Endothelial cell of umbilical vein (primary cell): ENCODE results near the gene RND3. TPM values are rescaled to one million over a fixed set of nuclear protein-coding genes. Genes with fewer than 3 reads are reported as not detected.

Experiments
- BruUV-seq: library from RNA; stranded (reverse); fragments of 400-500 nt; replicated peaks from 2 replicates; lab custom pipeline; 2021; lab: Mats Ljungman, UMichigan
- CTCF ChIA-PET: fragments of 300-600, 350-600 bp; sonication (Branson Sonifier 250); formaldehyde crosslinking; loops from one replicate; lab custom pipeline; 2021; ENCODE audit warnings: antibody characterized with exemption, inconsistent platforms; lab: Charles Lee
- POLR2A ChIA-PET: fragments of 300-600, 350-600 bp; sonication (Branson Sonifier 250); formaldehyde crosslinking; loops from one replicate; lab custom pipeline; 2021; ENCODE audit warnings: antibody characterized with exemption, inconsistent platforms; lab: Charles Lee
- DNase-seq: peaks from one replicate; pipeline ENCODE4 v3.0.0-alpha.2; 2011; ENCODE audit warnings: low read depth, low spot score
- FAIRE-seq: peaks from 2 replicates; lab custom pipeline; 2011; peaks lifted over from hg19 to GRCh38; lab: Jason Lieb, UNC
- H2AFZ ChIP-seq: 2 replicates; pipeline ENCODE4 v1.6.0; 2012; ENCODE audit warnings: low read depth, low read length, control low read depth, inconsistent platforms
- H3K27ac ChIP-seq: 2 replicates; pipeline ENCODE4 v1.5.1; 2011; ENCODE audit warnings: low read depth, mild to moderate bottlenecking, control low read depth, low read length, moderate library complexity; ENCODE audit not compliant: insufficient read depth
- H3K27me3 ChIP-seq, 2 experiments: 2 replicates each; pipeline versions ENCODE4 v1.6.0 to v1.6.1; 2011; ENCODE audit warnings: low read length in 2 of 2, mixed read lengths in 1 of 2; ENCODE audit not compliant: control insufficient read depth in 2 of 2, insufficient read depth in 2 of 2
- H3K36me3 ChIP-seq, 2 experiments: 2 replicates in 1 of 2; 3 replicates in 1 of 2; pipeline ENCODE4 v1.5.1; 2011; ENCODE audit warnings: low read length in 2 of 2, mild to moderate bottlenecking in 1 of 2, moderate library complexity in 1 of 2; ENCODE audit not compliant: control insufficient read depth in 2 of 2, insufficient read depth in 2 of 2; ENCODE audit errors: extremely low read depth in 1 of 2
- H3K4me1 ChIP-seq: 3 replicates; pipeline ENCODE4 v1.5.1; 2011; ENCODE audit warnings: mild to moderate bottlenecking, low read length; ENCODE audit not compliant: control insufficient read depth, insufficient read depth; ENCODE audit errors: extremely low read depth
- H3K4me2 ChIP-seq: 2 replicates; pipeline ENCODE4 v1.6.1; 2011; ENCODE audit warnings: low read length, control low read depth, mixed read lengths; ENCODE audit not compliant: insufficient read depth
- H3K4me3 ChIP-seq, 3 experiments: fragments of 200-600 bp in 1 of 3; sonication (generic), shearing (Covaris generic) in 1 of 3; replicated peaks in 1 of 3; 2 replicates each; pipeline ENCODE4 v1.5.1; 2011 to 2016; ENCODE audit warnings: control low read depth in 3 of 3, low read length in 3 of 3, mild to moderate bottlenecking in 2 of 3, inconsistent platforms in 1 of 3, low read depth in 1 of 3, moderate library complexity in 1 of 3; ENCODE audit not compliant: insufficient read depth in 1 of 3
- H3K79me2 ChIP-seq: 2 replicates; pipeline ENCODE4 v1.6.0; 2012; ENCODE audit warnings: low read length, inconsistent platforms; ENCODE audit not compliant: control insufficient read depth, insufficient read depth
- H3K9ac ChIP-seq: replicated peaks from 2 replicates; pipeline ENCODE3; 2011; ENCODE audit warnings: low read length, control low read depth; ENCODE audit not compliant: insufficient read depth; ENCODE audit errors: extremely low read depth
- H3K9me1 ChIP-seq: replicated peaks from 3 replicates; pipeline ENCODE4 v1.6.0; 2011; ENCODE audit warnings: mild to moderate bottlenecking, low read length; ENCODE audit not compliant: control insufficient read depth, insufficient read depth; ENCODE audit errors: extremely low read depth
- H3K9me3 ChIP-seq: replicated peaks from 2 replicates; pipeline ENCODE4 v1.5.1; 2012; ENCODE audit warnings: low read length, inconsistent platforms; ENCODE audit not compliant: control insufficient read depth, insufficient read depth
- H4K20me1 ChIP-seq: replicated peaks from 2 replicates; pipeline ENCODE3; 2011; ENCODE audit warnings: mild to moderate bottlenecking, low read length; ENCODE audit not compliant: control insufficient read depth, insufficient read depth; ENCODE audit errors: extremely low read depth
- EZH2 ChIP-seq: IDR thresholded peaks from 2 replicates; pipeline ENCODE4 v1.6.1; 2012; ENCODE audit warnings: borderline replicate concordance, low read depth, mild to moderate bottlenecking, moderate library complexity, low read length, inconsistent platforms; ENCODE audit not compliant: severe bottlenecking
- GATA2 ChIP-seq: IDR thresholded peaks from 2 replicates; pipeline ENCODE4 v1.7.0; 2011; ENCODE audit warnings: low read depth, mild to moderate bottlenecking, moderate library complexity, mixed read lengths, low read length; ENCODE audit not compliant: insufficient read length, insufficient read depth
- JUN ChIP-seq: IDR thresholded peaks from 2 replicates; pipeline ENCODE4 v1.6.1; 2011; ENCODE audit warnings: borderline replicate concordance, low read depth; ENCODE audit not compliant: insufficient read length, insufficient read depth
- MAX ChIP-seq: IDR thresholded peaks from 2 replicates; pipeline ENCODE4 v1.6.1; 2011; ENCODE audit not compliant: insufficient read depth, insufficient read length
- MYC ChIP-seq: IDR thresholded peaks from one replicate; pipeline ENCODE4 v1.6.1; 2011; ENCODE audit warnings: mild to moderate bottlenecking, low read depth, low read length
- POLR2AphosphoS5 ChIP-seq: IDR thresholded peaks from 2 replicates; pipeline ENCODE4 v1.6.1; 2012; ENCODE audit warnings: low read depth, mild to moderate bottlenecking, control low read depth, low read length, moderate library complexity; ENCODE audit not compliant: insufficient read depth
- dilution Hi-C: fragments of 300-500 bp; cut with MboI; formaldehyde crosslinking; loops from one replicate; pipeline ENCODE4 v1.15.0; 2019; ENCODE audit warnings: low sequenced_read_pairs; ENCODE audit not compliant: extremely low pct_ligation_motif_present
- intact Hi-C: fragments of 100-400 bp; cut with micrococcal nuclease; formaldehyde crosslinking; loops from one replicate; pipeline ENCODE4 v1.10.0; 2022
- polyA plus RNA-seq, 4 experiments: library from polyadenylated mRNA; depleted of rRNA in 3 of 4; stranded (reverse) in 3 of 4; unstranded in 1 of 4; fragments of >200 nt; gene quantifications; 2 replicates each; pipeline versions ENCODE4 v1.2.1 to v1.2.3, GENCODE V29; 2011 to 2012; ENCODE audit warnings: missing spikeins in 1 of 4
- total RNA-seq: library from RNA; stranded (reverse); gene quantifications from 2 replicates; pipeline ENCODE4 v1.2.3, GENCODE V29; 2021
- TF ChIP-seq, protein P1 (sequence below), 2 donors: IDR thresholded peaks; 1 replicate in 1 of 2; 2 replicates in 1 of 2; pipeline ENCODE4 v1.5.1; 2011; ENCODE audit warnings: low read length in 2 of 2, mild to moderate bottlenecking in 2 of 2, moderate library complexity in 2 of 2, control low read depth in 1 of 2, inconsistent platforms in 1 of 2, low read depth in 1 of 2; ENCODE audit not compliant: insufficient read depth in 1 of 2; ENCODE audit errors: extremely low read depth in 1 of 2

Gene RND3
- total and polyA plus RNA-seq, 2 donors (not counting 3 experiments of a cell fraction or from before 2014, with no cell fraction given): 53.3 to 158 TPM

DNA sequence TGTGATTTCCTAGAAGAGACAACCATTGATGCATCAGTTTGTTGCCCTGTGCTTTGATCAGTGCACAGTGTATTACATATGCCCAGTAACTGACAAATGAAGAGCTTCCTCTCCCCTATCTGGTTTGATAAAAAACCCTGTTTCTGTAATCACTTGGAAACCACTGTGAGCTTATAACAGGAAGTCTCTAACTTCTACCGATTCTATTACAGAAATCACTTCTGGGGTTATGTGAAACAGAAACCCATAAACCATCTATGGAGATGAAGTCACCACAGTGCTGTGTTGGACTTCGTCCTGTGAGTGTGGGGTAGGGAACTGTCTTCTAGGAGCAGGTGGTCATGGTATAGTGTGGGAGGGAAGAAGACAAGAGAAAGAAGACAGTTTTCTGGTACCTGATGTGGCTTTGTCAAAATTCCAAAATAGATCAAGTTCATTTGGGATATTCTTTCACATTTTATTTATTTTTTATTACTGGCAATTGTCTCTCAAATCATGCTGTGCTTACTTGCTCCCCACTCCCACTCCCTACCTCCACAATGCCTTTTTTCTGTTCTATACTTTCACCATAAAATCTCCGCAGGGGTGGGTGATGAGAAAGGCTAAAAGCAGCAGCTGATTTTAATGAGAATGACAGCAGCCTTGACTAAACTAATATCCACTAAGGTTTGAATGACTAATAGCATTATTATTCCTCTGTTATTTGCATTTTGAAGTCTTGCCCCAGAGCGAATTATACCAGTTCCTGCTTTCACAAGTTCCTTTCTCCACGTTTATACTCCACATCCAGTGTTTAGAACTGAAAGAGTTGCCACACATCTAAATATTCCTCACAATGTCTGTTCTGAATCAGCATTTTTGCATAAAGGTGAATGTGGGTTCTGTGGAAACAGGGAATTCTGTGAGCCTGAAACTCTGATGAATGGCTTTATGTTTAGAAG is 41.7 kb upstream of the RND3 start:
- H3K4me2 ChIP-seq: no peak overlapping the region
- no peak overlapping the region for H3K4me3 ChIP-seq
- TF ChIP-seq GATA2: no peak
- no peak for TF ChIP-seq POLR2AphosphoS5
- no peak for TF ChIP-seq MYC
- TF ChIP-seq, protein P1, sequence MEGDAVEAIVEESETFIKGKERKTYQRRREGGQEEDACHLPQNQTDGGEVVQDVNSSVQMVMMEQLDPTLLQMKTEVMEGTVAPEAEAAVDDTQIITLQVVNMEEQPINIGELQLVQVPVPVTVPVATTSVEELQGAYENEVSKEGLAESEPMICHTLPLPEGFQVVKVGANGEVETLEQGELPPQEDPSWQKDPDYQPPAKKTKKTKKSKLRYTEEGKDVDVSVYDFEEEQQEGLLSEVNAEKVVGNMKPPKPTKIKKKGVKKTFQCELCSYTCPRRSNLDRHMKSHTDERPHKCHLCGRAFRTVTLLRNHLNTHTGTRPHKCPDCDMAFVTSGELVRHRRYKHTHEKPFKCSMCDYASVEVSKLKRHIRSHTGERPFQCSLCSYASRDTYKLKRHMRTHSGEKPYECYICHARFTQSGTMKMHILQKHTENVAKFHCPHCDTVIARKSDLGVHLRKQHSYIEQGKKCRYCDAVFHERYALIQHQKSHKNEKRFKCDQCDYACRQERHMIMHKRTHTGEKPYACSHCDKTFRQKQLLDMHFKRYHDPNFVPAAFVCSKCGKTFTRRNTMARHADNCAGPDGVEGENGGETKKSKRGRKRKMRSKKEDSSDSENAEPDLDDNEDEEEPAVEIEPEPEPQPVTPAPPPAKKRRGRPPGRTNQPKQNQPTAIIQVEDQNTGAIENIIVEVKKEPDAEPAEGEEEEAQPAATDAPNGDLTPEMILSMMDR (IDR thresholded peaks at IDR 0.05; ENCODE audit: extremely low read depth in 1 of 2, insufficient read depth in 1 of 2, low read depth in 1 of 2, low read length in 2 of 2): no peak
- TF ChIP-seq EZH2: no peak
- no peak for TF ChIP-seq MAX
- no peak for TF ChIP-seq JUN
- H3K27me3 ChIP-seq: no peaks in the 10 kb centered on the region
- H3K9me3 ChIP-seq: no peaks in the 10 kb centered on the region
- H2AFZ ChIP-seq: no peak overlapping the region
- no peaks in the 10 kb centered on the region for H4K20me1 ChIP-seq
- BruUV-seq: no TSS peak
- POLR2A ChIA-PET: no interaction called here
- H3K79me2 ChIP-seq: no peaks in the 10 kb centered on the region
- H3K4me1 ChIP-seq: no peaks in the 10 kb centered on the region
- no peaks in the 10 kb centered on the region for H3K9me1 ChIP-seq
- DNase-seq (no peak), FAIRE-seq (peak; percentile 40)
- no peaks in the 10 kb centered on the region for H3K36me3 ChIP-seq
- intact Hi-C loops (no loop called here), dilution Hi-C loops (no loop called here)
- no peak overlapping the region for H3K9ac ChIP-seq
- H3K27ac ChIP-seq: no peak overlapping the region
- CTCF ChIA-PET: interaction anchor here (1.5 to 1.6 kb wide), 2 partner anchors 12 to 19 kb away, joined by 3 read pairs; no protein-coding TSS in a partner anchor
